H1 (cell line): ENCODE results near the gene MANF. TPM values are rescaled to one million over a fixed set of nuclear protein-coding genes. Genes with fewer than 3 reads are reported as not detected.

Experiments used
- CTCF ChIA-PET: fragments of 300-600 bp; sonication (Branson Sonifier 250); formaldehyde crosslinking; loops from one replicate; lab custom pipeline; 2021; ENCODE audit not compliant: partially characterized antibody; lab: Charles Lee
- POLR2A ChIA-PET: fragments of 300-600 bp; sonication (Branson Sonifier 250); formaldehyde crosslinking; loops from one replicate; lab custom pipeline; 2021; ENCODE audit warnings: inconsistent platforms; ENCODE audit not compliant: partially characterized antibody; lab: Charles Lee
- DNase-seq, 2 experiments: peaks; one replicate each; pipeline versions ENCODE4 v3.0.0 to v3.0.0-alpha.2; 2010 to 2022; ENCODE audit warnings: low spot score in 2 of 2, low read depth in 1 of 2, mixed read lengths in 1 of 2
- FAIRE-seq: peaks from 2 replicates; lab custom pipeline; 2011; peaks lifted over from hg19 to GRCh38; lab: Jason Lieb, UNC
- H2AFZ ChIP-seq: 2 replicates; pipeline ENCODE4 v1.8.1; 2012; ENCODE audit warnings: low read length, inconsistent platforms
- H2AK5ac ChIP-seq: 2 replicates; pipeline ENCODE4 v1.6.1; 2013; ENCODE audit warnings: low read depth, low read length
- H2BK120ac ChIP-seq: replicated peaks from 2 replicates; pipeline ENCODE3; 2013; ENCODE audit warnings: low read depth, low read length, inconsistent platforms
- H2BK12ac ChIP-seq: 2 replicates; pipeline ENCODE4 v1.6.1; 2013; ENCODE audit warnings: low read depth, low read length
- H2BK15ac ChIP-seq: 2 replicates; pipeline ENCODE4 v1.6.1; 2013; ENCODE audit warnings: low read length
- H2BK20ac ChIP-seq: 2 replicates; pipeline ENCODE4 v1.6.1; 2013; ENCODE audit warnings: low read length
- H2BK5ac ChIP-seq: 2 replicates; pipeline ENCODE4 v1.6.1; 2013; ENCODE audit warnings: low read depth, low read length
- H3K14ac ChIP-seq: 2 replicates; pipeline ENCODE4 v1.6.1; 2013; ENCODE audit warnings: inconsistent platforms; ENCODE audit not compliant: insufficient read length
- H3K18ac ChIP-seq: 2 replicates; pipeline ENCODE4 v1.6.1; 2013; ENCODE audit warnings: low read length; ENCODE audit errors: extremely low read depth
- H3K23ac ChIP-seq: 2 replicates; pipeline ENCODE4 v1.6.1; 2013; ENCODE audit warnings: inconsistent platforms; ENCODE audit not compliant: insufficient read length
- H3K23me2 ChIP-seq: 2 replicates; pipeline ENCODE4 v1.6.1; 2013; ENCODE audit warnings: low read depth, low read length
- H3K27ac ChIP-seq: 2 replicates; pipeline ENCODE4 v1.6.1; 2011; ENCODE audit warnings: low read depth, low read length, inconsistent platforms
- H3K27me3 ChIP-seq, 4 experiments: replicated peaks in 1 of 4; 1 replicate in 1 of 4; 2 replicates in 3 of 4; pipeline versions ENCODE4 v1.6.1 to v1.8.1; 2011 to 2013; ENCODE audit warnings: low read length in 3 of 4, mild to moderate bottlenecking in 3 of 4, inconsistent platforms in 2 of 4, mixed read lengths in 2 of 4, moderate library complexity in 1 of 4; ENCODE audit not compliant: control insufficient read depth in 3 of 4, insufficient read depth in 3 of 4; ENCODE audit errors: extremely low read depth in 1 of 4
- H3K36me3 ChIP-seq, 4 experiments: 2 replicates each; pipeline versions ENCODE4 v1.6.1 to v1.8.1; 2011 to 2013; ENCODE audit warnings: mild to moderate bottlenecking in 4 of 4, low read length in 3 of 4, moderate library complexity in 2 of 4, control low read depth in 1 of 4, inconsistent platforms in 1 of 4; ENCODE audit not compliant: insufficient read depth in 4 of 4, control insufficient read depth in 2 of 4
- H3K4ac ChIP-seq: replicated peaks from 2 replicates; pipeline ENCODE3; 2013; ENCODE audit warnings: low read length, low read depth, mixed read lengths, inconsistent platforms; ENCODE audit not compliant: insufficient read length
- H3K4me1 ChIP-seq, 4 experiments: replicated peaks in 1 of 4; 1 replicate in 1 of 4; 2 replicates in 3 of 4; pipeline versions ENCODE4 v1.6.1 to v1.8.1; 2011 to 2013; ENCODE audit warnings: low read length in 3 of 4, inconsistent platforms in 2 of 4, mixed read lengths in 1 of 4; ENCODE audit not compliant: insufficient read depth in 4 of 4, control insufficient read depth in 3 of 4
- H3K4me2 ChIP-seq, 2 experiments: 2 replicates each; pipeline versions ENCODE4 v1.6.1 to v1.8.1; 2011 to 2013; ENCODE audit warnings: low read depth in 2 of 2, low read length in 2 of 2, control low read depth in 1 of 2, inconsistent platforms in 1 of 2, mild to moderate bottlenecking in 1 of 2; ENCODE audit not compliant: insufficient read depth in 1 of 2
- H3K4me3 ChIP-seq, 4 experiments: fragments of 200-600, 300-600 bp in 1 of 4; sonication (generic), shearing (Covaris generic), sonication (Bioruptor Twin) in 1 of 4; 2 replicates each; pipeline versions ENCODE4 v1.5.1 to v1.8.1; 2011 to 2016; ENCODE audit warnings: low read length in 4 of 4, low read depth in 3 of 4, control low read depth in 2 of 4, inconsistent platforms in 2 of 4, mild to moderate bottlenecking in 2 of 4, mixed read lengths in 1 of 4, moderate library complexity in 1 of 4; ENCODE audit not compliant: insufficient read depth in 2 of 4; ENCODE audit errors: extremely low read depth in 1 of 4
- H3K56ac ChIP-seq: replicated peaks from 2 replicates; pipeline ENCODE3; 2013; ENCODE audit warnings: low read depth, mild to moderate bottlenecking, mixed read lengths, low read length, inconsistent platforms; ENCODE audit not compliant: insufficient read length
- H3K79me1 ChIP-seq: 2 replicates; pipeline ENCODE4 v1.6.1; 2013; ENCODE audit warnings: low read depth, low read length, control low read depth
- H3K79me2 ChIP-seq, 2 experiments: 2 replicates each; pipeline versions ENCODE4 v1.6.1 to v1.8.1; 2012 to 2013; ENCODE audit warnings: low read length in 2 of 2, mild to moderate bottlenecking in 2 of 2, inconsistent platforms in 1 of 2; ENCODE audit not compliant: insufficient read depth in 2 of 2, control insufficient read depth in 1 of 2
- H3K9ac ChIP-seq, 4 experiments: replicated peaks in 1 of 4; 1 replicate in 1 of 4; 2 replicates in 3 of 4; pipeline versions ENCODE4 v1.6.1 to v1.8.1; 2011 to 2013; ENCODE audit warnings: low read depth in 3 of 4, low read length in 3 of 4, control low read depth in 2 of 4, mild to moderate bottlenecking in 2 of 4, moderate library complexity in 2 of 4, inconsistent platforms in 1 of 4; ENCODE audit errors: extremely low read depth in 1 of 4
- H3K9me3 ChIP-seq, 2 experiments: 2 replicates each; pipeline versions ENCODE4 v1.6.1 to v1.8.1; 2012 to 2013; ENCODE audit warnings: mild to moderate bottlenecking in 2 of 2, moderate library complexity in 2 of 2, control low read depth in 1 of 2, inconsistent platforms in 1 of 2, low read depth in 1 of 2, low read length in 1 of 2, mixed read lengths in 1 of 2; ENCODE audit not compliant: insufficient read depth in 2 of 2
- H4K20me1 ChIP-seq, 2 experiments: replicated peaks in 1 of 2; 2 replicates each; pipeline versions ENCODE3 to v1.8.1; 2011 to 2013; ENCODE audit warnings: inconsistent platforms in 2 of 2, low read length in 2 of 2, mild to moderate bottlenecking in 1 of 2; ENCODE audit not compliant: insufficient read depth in 2 of 2, control insufficient read depth in 1 of 2
- H4K5ac ChIP-seq: 2 replicates; pipeline ENCODE4 v1.6.1; 2013; ENCODE audit warnings: low read length, low read depth, mixed read lengths, inconsistent platforms; ENCODE audit not compliant: insufficient read length
- H4K8ac ChIP-seq: 2 replicates; pipeline ENCODE4 v1.8.0; 2013; ENCODE audit warnings: mild to moderate bottlenecking, moderate library complexity, low read length, inconsistent platforms; ENCODE audit not compliant: insufficient read depth; ENCODE audit errors: extremely low read depth
- H4K91ac ChIP-seq: replicated peaks from 2 replicates; pipeline ENCODE3; 2013; ENCODE audit warnings: low read length, mixed read lengths, inconsistent platforms; ENCODE audit not compliant: insufficient read length
- SP2 ChIP-seq: IDR thresholded peaks from 2 replicates; pipeline ENCODE4 v1.6.1; 2012; ENCODE audit warnings: mild to moderate bottlenecking, low read length, inconsistent platforms
- polyA plus RNA-seq, 7 experiments: library from polyadenylated mRNA; depleted of rRNA in 3 of 7; stranded (reverse) in 5 of 7; unstranded in 2 of 7; fragments of >200 nt in 5 of 7; fragments of 200-250 nt in 2 of 7; gene quantifications; 1 replicate in 5 of 7; 2 replicates in 1 of 7; 4 replicates in 1 of 7; pipeline versions ENCODE4 v1.2.1 to v1.2.3, GENCODE V29; 2011 to 2013; ENCODE audit warnings: missing spikeins in 2 of 7, mixed read lengths in 2 of 7
- total RNA-seq: library from RNA; stranded (reverse); fragmentation: NEBNext Ultra II Directional; extraction: Animal tissue kit (Norgen Biotek cat#: 25700); gene quantifications from 2 replicates; pipeline ENCODE4 v1.2.1, GENCODE V29; 2021
- TF ChIP-seq, protein P1 (sequence below): IDR thresholded peaks from 2 replicates; pipeline ENCODE4 v1.6.1; 2011; ENCODE audit warnings: low read length, improper control_type of control experiment

The MANF gene
- total and polyA plus RNA-seq, 2 of the 8 experiments (the other 6 are each of a cell fraction or from before 2014, with no cell fraction given) = 37.5 to 159 TPM

DNA sequence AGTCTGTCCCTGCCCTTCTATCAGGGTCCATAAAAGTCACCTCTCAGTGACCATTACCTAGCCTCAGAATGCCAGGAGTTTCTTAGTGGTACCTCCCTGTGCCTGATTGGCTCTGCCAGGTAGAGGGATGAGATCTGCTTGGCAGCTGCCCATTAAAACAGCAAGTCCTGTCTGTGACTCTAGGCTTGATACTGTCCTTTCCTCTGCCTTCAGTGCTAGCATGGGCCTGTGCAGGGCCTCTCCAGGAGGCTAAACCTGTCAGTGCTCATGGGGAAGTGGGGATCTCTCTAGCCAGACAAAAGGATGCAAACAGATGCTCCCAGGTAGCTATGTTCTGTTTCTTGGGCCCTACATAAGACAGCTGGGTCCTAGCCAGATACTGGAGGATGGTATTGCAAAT lies 10.0 kb upstream of the MANF start:
- no peak overlapping the region for H3K56ac ChIP-seq
- no peak overlapping the region for H3K18ac ChIP-seq
- no peak overlapping the region for H3K4me3 ChIP-seq
- no peak overlapping the region for H4K91ac ChIP-seq
- H2BK15ac ChIP-seq = no peak overlapping the region
- H4K8ac ChIP-seq = no peak overlapping the region
- ChIA-PET POLR2A (no interaction called here), CTCF (interaction anchor here (2.1 kb wide), 1 partner anchor 14 kb away, joined by 10 read pairs; no protein-coding TSS in a partner anchor)
- H2BK120ac ChIP-seq = no peak overlapping the region
- no peak overlapping the region for H3K27ac ChIP-seq
- peaks cover 0 to 2% of the 10 kb centered on the region in 2 experiments for H4K20me1 ChIP-seq
- H3K9me3 ChIP-seq = no peaks in the 10 kb centered on the region
- H2AFZ ChIP-seq = no peak overlapping the region
- no peaks in the 10 kb centered on the region for H3K27me3 ChIP-seq
- H3K4me1 ChIP-seq = no peaks in the 10 kb centered on the region
- no peaks in the 10 kb centered on the region for H3K79me1 ChIP-seq
- H3K23me2 ChIP-seq = no peaks in the 10 kb centered on the region
- H3K23ac ChIP-seq = no peak overlapping the region
- no peak overlapping the region for H3K14ac ChIP-seq
- H2BK5ac ChIP-seq = no peak overlapping the region
- H3K79me2 ChIP-seq = no peaks in the 10 kb centered on the region
- no peak overlapping the region for H3K4me2 ChIP-seq
- DNase-seq (no peak), FAIRE-seq (no peak)
- no peak overlapping the region for H4K5ac ChIP-seq
- no peak overlapping the region for H3K9ac ChIP-seq
- H2BK12ac ChIP-seq = no peak overlapping the region
- H3K36me3 ChIP-seq = peaks cover 0 to 6% (median 1%) of the 10 kb centered on the region in 4 experiments; a peak in 3 of 8 replicates
- no peak overlapping the region for H2AK5ac ChIP-seq
- H3K4ac ChIP-seq = no peak overlapping the region
- no peak overlapping the region for H2BK20ac ChIP-seq
- TF ChIP-seq, protein P1, sequence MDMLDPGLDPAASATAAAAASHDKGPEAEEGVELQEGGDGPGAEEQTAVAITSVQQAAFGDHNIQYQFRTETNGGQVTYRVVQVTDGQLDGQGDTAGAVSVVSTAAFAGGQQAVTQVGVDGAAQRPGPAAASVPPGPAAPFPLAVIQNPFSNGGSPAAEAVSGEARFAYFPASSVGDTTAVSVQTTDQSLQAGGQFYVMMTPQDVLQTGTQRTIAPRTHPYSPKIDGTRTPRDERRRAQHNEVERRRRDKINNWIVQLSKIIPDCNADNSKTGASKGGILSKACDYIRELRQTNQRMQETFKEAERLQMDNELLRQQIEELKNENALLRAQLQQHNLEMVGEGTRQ = no peak
- no peak for TF ChIP-seq SP2
